HT1080 (cell line): ENCODE data around the gene RBM17. TPM values are rescaled to one million over a fixed set of nuclear protein-coding genes. Genes with fewer than 3 reads are reported as not detected.
"Not testable (repeated sequence)": the region's sequence is repeated elsewhere in the genome, so short reads cannot be mapped to it uniquely, and the experiment has no call there.

ENCODE experiments used
- DNase-seq: peaks from one replicate; pipeline ENCODE4 v3.0.0-alpha.2; 2015; ENCODE audit warnings: low read depth
- total RNA-seq: library from RNA; depleted of rRNA; stranded (reverse); fragments of >200 nt; shearing (Covaris generic); gene quantifications from 2 replicates; pipeline ENCODE4 v1.2.3, GENCODE V29; 2014

The RBM17 gene
- total RNA-seq, 1 experiment from 2014 or later = 49.6 TPM

DNA sequence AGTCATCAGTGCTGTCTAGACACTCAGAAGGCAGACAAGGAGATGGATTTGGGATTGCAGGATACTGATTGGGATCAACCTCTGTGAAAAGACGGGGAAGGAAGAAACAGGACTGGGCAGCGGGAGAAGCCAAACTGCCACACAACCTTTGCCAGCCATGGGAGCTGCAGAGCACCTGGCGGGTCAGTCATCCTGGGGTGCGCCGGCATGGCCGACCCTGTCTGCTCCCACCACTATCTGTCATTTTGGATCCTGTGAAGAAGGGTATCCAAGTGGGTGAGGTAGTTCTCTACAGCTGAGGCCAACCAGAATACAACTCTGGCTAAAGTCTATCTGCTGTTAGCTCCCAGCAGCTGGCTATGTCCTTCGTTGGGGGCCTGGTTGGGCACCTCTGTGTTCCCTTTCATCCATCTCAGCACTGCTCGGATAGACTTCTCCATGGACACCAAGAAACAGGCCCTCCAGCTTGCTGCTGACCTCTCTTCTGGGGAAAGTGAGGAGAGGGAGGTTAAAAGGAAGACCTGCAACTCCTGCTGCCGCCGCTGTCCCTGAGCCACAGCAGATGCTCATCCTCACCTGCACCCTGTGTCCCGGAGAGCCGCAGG is 11.7 kb upstream of the RBM17 start:
- no peak for DNase-seq

DNA sequence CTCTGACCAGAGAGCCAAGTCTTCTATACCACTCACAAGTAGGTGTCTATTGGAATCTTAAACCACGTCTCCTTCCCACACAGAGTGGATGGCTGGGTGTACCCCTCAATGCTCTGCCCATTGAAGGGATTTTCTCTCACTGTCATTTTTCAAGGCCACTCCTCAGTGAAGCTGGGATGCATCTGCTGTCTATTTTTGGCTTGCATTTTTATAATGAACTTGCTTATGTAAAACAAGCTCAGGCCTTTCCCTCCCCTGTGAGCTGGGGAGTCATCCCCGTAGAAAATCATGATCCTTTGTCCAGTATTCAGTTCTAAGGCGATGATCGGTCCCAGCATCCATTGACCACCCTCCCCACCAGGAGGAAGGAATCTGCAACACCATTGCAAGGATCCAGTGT is 9.8 kb upstream of the RBM17 start:
- no peak for DNase-seq

DNA sequence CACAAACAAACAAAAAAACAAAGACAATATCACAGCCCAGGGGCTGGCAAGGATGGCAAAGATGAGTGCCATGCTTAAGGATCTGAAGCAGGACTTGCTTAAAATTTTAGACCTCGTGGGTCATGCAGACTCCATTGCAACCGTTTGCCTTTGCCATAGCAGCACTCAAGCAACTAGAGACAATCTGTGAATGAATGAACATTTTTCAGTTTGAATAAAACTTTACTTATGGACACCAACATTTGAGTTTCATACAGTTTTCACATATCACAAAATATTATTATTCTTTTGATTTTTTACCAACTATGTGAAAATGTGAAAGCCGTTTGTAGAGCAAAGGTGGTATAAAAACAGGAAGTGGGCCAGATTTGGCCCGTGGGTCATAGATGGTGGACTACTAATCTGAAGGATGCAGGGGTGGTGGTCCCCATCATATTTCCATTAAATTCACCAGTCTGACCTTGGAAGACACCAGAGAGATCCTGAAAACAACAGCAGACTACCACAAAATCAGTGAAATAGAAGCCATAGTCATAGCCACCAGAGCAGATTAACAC is 8.3 kb upstream of the RBM17 start:
- DNase-seq = no peak

DNA sequence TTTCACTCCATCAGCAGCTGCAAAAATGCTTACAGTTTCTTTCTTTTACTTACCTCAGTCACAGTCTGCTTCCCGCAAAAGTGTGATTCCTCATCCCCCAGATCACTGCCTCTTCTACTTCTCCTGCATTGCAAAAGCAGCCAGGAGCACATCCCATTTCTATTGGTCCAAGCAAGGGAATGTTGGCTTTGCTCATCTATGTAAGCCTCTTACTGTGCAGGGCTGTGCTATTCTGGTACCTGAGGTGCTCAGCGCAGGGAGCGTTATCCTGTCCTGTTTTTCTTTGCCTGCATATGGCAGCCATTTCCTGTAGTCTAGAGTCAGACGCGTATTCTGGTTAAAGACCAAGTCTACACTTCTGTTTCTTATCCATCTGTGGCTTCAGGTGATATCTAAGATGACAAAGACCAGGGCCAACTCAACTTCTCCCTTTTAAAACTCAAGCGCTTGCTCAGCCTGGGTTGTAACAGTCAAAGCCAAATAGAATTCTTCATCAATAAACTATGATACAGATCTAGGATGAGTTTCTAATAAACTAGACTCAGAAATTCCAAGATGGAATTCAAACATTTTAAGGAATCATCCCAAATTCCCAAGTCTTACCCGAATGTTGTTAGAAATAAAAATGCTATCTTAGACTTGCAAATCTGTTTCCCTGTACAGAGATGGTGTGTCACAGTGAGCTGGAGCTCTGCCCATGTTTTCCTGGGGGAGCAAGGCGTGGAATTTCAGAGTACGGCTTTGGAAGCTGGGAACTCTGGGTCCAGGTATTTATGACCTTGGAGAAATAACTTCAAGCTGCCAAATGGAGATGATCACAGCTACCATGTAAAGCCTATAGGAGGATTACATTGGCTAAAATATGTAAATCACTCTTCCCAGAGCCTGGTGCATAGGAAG is 6.1 kb upstream of the RBM17 start:
- no peak for DNase-seq

DNA sequence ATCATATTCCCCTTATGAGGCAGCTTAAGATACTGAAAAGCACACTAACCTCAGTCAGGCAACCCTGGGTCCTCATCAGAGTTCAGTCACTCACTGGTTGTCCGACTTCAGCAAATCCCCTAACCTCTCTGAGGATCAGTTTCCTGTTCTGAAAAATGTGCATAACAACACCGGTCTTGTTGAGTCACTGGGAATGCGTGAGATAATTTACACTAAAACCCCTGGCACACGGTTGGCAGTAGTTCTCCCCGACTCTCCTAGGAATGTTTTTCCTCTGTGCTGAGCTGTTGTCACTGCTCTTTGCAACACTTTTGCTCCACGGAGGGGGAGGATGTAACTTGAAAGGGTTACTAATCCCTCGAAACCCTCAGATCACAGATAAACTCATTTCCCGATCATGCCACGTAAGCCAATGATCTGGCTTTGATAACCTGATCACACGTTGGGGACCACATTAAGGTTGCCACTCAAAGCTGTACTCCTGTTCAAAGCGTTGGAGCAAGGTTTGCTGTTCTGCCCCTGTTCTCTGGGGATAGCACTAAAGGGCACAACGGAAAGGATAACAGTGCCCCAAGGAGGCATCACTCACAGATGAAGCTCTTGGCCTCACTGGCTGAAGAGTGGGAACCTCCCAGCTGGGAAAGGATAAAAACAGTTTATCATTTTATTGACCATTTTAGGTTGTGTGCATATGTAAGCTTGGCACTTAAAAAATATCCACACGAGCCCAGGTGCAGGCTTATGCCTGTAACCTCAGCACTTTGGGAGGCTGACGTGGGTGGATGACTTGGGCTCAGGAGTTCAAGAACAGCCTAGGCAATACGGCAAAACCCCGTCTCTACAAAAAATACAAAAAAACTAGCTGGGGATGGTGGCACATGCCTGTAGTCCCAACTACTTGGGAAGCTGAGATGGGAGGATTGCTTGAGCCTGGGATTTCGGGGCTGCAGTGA is 5.0 kb upstream of the RBM17 start:
- DNase-seq = peak; percentile 42

DNA sequence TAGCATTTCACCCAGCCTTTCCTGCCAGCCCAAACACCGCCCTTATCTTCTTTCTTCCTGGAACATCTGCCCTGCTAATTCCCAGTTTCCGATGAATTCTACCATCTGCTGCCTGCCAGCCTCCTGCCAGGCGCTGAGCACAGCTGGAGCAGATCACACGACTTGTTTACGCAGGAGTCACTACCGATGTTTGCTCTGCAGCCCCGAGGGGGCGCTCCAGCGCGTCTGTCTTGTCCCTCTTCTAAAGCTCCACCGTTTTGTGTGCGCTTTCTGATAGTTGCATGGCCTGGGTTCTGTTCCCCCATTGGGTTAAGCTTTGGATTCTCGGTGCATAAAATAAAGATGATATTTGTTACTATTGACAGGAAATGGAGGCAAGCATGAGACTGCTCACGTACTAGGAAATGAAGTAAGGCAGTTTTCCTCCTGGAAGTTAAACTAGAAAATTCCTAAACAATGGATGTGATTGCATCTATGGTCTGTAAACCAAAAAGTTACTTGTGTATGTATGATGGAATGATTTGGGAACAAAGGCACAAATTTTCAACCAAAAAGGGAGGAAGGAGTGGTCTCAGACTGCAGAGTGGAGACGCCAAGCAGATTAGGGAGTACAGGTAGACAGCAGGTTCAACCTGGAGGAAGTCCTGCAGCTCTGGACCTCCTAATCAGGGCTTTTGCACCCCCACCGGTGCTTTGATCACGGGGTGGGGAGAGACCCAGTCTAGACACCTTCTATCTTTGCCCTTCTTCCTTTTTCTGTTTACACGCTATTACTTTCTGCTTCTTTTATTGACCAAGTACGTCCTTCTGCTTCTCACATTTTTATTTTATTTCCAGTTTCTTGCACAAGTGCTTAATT is 2.2 kb upstream of the RBM17 start:
- DNase-seq = peak; percentile 66

DNA sequence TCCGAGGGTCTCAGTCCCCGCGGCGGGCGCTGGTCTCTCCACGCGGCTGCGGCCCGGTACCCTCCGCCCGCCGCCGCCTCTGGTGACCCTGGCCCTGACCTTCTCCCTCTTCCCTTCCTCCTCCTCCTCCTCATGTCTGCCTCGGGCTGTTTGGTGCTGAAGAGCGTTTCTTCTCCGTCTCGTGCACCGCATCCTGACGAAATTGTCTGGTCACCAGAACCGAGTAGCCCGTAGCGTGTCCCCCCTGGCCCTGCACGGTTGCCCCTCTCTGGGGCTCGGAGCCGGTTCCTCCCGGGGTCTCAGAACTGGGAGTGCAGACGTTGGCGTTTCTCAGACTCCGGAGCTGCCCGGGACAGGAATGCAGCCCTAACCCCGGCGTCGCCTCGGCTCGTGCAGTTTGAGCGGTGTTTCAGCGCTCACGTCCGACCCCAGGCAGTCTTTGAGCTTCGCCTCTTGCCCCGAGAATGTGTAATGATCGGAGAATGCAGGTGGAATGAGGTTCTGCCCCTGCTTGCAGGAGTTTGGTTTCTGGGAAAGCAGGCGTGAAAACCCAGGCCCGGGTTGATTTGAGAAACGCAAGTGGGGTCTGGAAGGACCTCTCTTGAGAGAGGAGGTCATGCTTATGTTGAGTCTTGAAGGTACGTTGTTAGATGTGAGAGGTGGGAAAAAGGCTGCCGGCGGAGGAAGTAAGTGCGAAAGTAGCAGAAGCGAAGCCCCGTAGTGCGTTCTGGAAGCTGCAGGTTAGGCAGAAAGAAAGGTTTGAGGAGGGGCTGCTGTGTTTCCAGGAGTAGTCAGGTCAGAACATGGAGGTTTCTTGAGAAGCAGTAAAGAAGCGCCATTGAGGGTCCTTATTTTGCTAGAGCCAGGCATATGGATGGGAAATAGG is 743 bp downstream of the RBM17 start:
- DNase-seq = no peak

DNA sequence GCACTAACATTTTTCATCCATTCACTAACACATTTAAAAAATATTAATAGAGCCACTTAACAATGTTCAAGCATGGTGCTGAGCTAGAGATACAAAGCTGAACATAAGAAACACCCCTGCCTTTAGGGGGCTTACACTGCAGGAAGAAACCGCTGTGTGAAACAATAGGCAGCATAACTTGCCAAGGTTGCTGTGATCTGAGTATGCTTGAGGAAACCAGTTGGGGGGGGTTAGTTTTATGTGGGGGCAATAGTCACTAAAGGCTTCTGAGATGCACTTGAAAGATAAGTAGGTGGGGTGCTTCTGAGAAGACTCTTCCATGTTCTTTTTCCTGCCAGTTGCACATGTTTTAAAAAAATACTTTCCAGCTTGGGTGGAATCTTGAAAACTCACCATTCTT is 2.8 kb downstream of the RBM17 start:
- no peak for DNase-seq

DNA sequence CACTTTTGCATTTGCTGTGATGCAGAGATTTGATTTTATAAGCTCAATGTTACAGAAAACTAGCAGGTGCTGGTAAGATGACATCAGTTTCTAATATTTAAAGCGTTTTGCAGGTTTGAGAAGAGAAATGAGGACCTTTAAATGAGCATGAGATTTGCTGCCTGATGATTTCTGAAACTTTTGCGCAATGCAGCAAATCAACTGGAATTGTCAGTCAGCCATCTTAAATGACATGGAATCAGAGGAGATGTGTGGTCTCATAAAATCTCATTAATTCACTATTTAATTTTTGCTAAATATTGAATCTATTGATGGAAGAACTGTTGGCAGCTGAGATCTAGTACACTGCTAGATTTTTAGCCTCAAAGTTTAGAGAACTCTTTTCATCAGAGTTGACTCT is 3.9 kb downstream of the RBM17 start:
- DNase-seq = no peak

DNA sequence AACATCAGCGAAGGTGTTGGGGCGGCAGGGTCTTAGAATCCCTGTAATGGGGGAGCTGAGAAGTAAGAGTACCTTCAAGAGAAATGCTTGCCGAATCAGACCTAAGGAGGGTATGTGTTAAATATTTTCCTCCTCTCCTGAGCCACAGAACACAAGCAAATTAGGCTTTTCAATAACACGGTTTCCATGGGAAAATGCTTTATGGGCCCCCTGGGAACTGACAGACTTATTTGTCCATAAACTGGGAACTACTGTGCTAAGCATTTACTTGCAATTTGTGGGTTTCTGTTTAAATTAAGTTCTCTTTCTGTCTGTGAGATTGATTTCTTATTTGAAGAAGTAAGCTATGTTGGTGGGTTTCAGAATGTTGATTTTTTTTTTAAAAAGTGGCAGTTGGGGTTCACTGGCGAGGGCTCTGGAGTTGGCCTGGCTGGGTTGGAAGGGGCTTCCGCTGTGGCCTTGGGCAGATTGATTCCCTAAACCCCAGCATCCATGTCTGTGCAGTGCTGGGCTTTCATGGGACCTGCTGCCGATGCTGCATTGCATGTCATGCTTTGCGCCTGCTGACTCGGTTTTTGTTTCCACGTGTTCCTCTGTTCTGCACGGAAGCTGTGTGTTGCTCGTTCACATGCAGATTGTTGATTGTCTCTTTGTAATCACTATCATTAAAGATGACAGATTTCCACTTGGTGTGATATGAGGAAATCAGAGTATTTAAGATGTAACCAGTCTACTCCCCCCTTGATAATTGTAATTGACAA is 7.2 kb downstream of the RBM17 start:
- DNase-seq = no peak

DNA sequence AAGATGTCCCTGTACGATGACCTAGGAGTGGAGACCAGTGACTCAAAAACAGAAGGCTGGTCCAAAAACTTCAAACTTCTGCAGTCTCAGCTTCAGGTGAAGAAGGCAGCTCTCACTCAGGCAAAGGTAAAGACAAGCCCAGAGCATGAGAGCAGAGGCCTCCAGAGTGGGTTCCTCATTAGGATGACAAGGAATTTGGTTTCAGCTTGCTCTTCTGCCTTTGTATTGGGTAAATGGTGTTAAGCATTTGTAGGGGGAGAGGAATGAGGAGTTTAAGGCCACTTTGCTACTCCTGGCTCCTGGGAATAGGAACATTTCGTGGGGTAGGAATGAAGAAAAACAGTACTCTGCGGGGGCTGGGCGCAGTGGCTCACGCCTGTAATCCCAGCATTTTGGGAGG is 8.2 kb downstream of the RBM17 start:
- no peak for DNase-seq

DNA sequence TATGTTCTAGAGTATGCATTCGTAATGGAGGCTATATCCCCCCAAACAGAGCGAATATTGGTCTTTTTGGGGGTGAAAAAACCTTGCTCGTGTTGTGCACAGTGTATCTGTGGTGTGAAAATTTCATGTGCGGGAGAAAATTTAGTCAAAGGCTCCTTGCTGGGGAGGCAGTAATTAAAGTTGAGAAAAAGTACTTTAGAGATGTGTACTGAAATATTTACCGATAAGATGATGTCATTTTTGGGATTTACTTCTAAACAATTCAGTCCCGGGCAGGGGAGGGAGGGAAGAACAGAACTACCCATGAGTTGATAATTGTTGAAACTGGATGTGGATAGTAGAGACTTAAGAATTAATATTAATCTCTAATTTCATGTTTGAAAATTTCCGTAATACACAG is 9.3 kb downstream of the RBM17 start:
- DNase-seq = no peak

DNA sequence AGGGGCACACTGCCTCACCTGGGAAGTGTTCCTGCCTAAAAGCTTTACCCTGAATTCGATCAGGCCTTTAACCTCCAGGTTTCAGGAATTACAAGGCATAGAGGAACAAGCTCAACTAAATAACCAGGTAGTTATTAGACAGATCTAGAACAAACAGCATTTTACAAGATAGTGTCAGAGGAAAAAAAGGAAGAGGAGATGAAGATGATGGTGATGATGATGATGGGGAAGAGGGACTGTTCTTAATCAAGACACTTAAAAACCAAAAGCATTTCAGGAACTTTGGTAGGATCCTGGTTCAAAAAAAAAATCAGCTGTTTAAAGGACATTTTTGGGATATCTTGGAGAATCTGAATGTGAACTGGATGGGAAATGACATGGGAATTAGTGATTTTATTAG is 11.5 kb downstream of the RBM17 start:
- no peak for DNase-seq

DNA sequence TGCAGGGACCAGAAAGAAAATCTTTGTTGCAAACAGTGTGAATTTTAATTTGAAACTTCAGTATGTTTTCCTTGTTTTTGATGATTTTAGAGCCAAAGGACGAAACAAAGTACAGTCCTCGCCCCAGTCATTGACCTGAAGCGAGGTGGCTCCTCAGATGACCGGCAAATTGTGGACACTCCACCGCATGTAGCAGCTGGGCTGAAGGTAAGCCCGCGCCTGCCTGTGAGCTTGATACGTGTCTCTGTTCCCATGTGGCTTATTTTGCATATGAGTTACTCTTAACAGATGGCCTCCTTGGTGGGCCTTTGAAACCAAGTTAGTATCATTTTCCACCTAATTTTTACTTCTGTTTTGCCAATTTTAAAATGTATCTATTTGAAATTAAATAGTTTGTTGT is 12.3 kb downstream of the RBM17 start:
- no peak for DNase-seq

DNA sequence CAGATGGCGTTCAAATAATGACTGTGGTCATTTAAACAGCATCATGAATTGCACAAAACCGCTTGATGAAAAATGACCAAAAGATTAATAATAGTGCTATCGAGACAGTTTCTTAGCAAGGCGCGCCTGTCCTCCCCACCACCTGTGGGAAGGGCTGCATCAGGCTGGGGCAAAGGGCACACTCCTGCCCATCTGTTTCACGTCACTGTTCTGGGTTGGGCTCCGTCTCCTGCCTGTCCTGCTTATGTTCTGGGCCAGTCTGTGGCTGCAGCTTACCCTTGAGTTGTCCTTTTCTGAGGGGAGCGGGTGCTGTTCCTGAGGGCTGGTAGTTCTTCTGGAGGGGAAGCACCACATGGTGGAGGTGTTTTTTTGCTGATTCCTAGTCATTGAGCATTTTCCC is 13.3 kb downstream of the RBM17 start:
- no peak for DNase-seq

DNA sequence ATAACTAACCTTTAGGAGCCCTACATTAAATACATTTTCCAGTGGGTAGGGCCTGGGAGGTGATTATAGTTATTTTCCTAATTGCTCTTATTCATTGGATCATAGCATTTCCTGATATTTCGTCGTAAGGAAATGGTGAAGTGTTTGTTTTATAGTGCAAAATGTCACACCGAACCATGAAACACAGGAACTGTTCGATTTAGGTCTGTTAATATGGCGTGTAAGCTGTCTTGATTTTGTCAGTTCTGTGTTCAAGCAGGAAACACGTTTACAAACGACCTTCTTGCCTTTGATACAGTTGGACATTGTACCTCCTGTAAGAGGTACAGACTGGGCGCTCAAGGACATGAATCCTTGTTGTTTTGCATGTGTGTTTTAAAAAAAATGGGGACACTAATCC is 14.8 kb downstream of the RBM17 start:
- DNase-seq = no peak

DNA sequence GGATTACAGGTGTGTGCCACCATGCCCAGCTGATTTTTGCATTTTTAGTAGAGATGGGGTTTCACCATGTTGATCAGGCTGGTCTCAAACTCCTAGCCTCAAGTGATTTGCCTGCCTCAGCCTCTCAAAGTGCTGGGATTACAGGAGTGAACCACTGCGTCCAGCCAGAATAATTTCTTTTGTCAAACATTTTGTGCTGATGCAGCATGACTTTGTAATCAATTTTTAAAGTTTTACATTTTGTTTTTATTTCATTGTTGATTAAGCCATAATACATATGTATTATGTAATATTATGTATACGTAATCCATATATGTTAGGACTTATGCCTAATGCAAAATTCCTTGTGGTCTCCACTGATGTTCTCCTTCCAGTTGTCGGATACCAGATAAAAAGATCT is 18.8 kb downstream of the RBM17 start:
- DNase-seq = not testable (repeated sequence)

DNA sequence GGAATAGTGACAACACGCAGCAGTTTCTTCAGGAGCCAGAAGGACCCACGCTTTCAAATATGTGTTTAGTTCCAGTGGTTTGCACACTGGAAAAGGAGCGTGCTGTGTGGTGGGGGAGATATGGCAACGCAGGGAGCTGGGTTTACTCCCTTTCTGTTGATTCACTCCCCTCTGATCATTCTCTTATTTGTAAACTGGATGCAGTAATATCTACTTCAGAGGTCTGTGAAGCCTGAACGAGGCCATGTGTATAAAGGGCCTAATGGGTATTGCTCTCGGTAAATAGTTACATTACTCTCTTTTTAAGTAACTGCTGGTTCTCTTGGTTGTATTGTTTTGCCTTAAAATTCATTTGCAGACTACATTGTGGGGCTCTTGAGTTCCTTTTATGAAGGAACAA is 19.2 kb downstream of the RBM17 start:
- no peak for DNase-seq
